PFSK-1 (cell line): ENCODE data around the gene PHF1.
A peak's percentile ranks its signal among the peaks of the same experiment; 100 is the strongest.

Experiments used
- FOXP2 ChIP-seq: optimal IDR thresholded peaks from 2 replicates; pipeline ENCODE3; 2011; ENCODE audit warnings: borderline replicate concordance, control low read depth, inconsistent platforms; ENCODE audit not compliant: insufficient read depth; ENCODE audit errors: extremely low read length, extremely low read depth
- POLR2AphosphoS5 ChIP-seq: IDR thresholded peaks from 2 replicates; pipeline ENCODE4 v1.6.1; 2012; ENCODE audit warnings: low read depth, mild to moderate bottlenecking, control low read depth, low read length, moderate library complexity
- SIN3A ChIP-seq: IDR thresholded peaks from 2 replicates; pipeline ENCODE4 v1.6.1; 2012; ENCODE audit warnings: mild to moderate bottlenecking, low read length, moderate library complexity, borderline replicate concordance; ENCODE audit not compliant: insufficient read depth
- TAF1 ChIP-seq: IDR thresholded peaks from 2 replicates; pipeline ENCODE4 v1.6.1; 2012; ENCODE audit warnings: low read length, control low read depth, borderline replicate concordance; ENCODE audit not compliant: insufficient read depth
- TF ChIP-seq, protein P1 (sequence below), 2 experiments: IDR thresholded peaks; 2 replicates each; pipeline versions ENCODE4 v1.6.1 to v1.8.0; 2011 to 2012; ENCODE audit warnings: low read depth in 2 of 2, low read length in 2 of 2, control low read depth in 1 of 2, inconsistent platforms in 1 of 2, mild to moderate bottlenecking in 1 of 2, moderate library complexity in 1 of 2; ENCODE audit not compliant: insufficient read depth in 1 of 2

The PHF1 gene

DNA sequence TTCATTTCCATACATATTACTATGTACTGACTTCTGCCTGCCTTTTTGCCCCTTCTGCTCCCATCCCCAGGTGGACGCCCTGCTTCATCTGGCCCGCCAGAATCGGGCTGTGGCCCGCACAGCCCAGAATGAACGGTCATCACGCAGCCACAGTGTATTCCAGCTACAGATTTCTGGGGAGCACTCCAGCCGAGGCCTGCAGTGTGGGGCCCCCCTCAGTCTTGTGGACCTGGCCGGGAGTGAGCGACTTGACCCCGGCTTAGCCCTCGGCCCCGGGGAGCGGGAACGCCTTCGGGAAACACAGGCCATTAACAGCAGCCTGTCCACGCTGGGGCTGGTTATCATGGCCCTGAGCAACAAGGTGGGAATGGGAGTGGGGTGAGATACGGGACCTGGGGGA is 4.7 kb upstream of the PHF1 start:
- TF ChIP-seq FOXP2 (no peak), POLR2AphosphoS5 (no peak), TAF1 (no peak), SIN3A (no peak)
- TF ChIP-seq, protein P1, sequence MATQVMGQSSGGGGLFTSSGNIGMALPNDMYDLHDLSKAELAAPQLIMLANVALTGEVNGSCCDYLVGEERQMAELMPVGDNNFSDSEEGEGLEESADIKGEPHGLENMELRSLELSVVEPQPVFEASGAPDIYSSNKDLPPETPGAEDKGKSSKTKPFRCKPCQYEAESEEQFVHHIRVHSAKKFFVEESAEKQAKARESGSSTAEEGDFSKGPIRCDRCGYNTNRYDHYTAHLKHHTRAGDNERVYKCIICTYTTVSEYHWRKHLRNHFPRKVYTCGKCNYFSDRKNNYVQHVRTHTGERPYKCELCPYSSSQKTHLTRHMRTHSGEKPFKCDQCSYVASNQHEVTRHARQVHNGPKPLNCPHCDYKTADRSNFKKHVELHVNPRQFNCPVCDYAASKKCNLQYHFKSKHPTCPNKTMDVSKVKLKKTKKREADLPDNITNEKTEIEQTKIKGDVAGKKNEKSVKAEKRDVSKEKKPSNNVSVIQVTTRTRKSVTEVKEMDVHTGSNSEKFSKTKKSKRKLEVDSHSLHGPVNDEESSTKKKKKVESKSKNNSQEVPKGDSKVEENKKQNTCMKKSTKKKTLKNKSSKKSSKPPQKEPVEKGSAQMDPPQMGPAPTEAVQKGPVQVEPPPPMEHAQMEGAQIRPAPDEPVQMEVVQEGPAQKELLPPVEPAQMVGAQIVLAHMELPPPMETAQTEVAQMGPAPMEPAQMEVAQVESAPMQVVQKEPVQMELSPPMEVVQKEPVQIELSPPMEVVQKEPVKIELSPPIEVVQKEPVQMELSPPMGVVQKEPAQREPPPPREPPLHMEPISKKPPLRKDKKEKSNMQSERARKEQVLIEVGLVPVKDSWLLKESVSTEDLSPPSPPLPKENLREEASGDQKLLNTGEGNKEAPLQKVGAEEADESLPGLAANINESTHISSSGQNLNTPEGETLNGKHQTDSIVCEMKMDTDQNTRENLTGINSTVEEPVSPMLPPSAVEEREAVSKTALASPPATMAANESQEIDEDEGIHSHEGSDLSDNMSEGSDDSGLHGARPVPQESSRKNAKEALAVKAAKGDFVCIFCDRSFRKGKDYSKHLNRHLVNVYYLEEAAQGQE (IDR thresholded peaks at IDR 0.05; ENCODE audit: insufficient read depth in 1 of 2, low read depth in 2 of 2, low read length in 2 of 2) = no peak

GRCh38 chr6:33407132-33407718 is 3.6 kb upstream of the PHF1 start:
- no peak; the same call in 1 of the 2 replicates for TF ChIP-seq POLR2AphosphoS5

DNA sequence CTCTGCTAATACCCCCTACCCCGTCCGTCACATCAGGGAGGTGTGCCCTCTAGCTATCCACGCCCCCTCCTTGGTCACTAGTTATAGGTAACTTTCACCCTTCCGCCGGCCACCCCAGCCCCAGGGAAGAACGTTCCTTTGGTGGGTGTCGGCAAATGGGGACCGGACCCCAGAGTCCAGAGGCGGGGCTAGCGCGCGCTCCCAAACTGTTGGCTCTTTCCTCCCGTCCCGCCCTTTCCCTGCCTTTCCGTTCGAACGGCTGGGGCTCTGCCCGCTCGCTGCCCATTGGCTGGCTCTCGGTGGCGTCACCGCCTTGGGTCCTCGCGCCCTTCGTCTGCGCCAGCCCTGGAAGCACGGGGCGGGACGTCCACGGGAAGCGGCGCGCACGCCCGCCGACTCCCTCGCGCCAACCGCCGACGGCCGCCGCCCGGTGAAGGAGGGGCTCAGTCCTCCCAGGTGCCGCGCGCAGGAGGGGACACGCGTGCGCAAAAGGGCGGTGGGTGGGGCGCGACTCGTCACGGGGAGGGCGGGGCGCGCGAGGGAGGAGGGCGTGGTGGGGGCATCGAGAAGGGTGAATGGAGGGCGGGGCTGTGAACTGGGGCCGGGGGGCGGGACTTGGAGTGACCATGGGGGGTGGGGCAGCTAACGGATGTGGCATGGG is 634 bp upstream of the PHF1 start:
- TF ChIP-seq, protein P1 (IDR thresholded peaks at IDR 0.05; ENCODE audit: insufficient read depth in 1 of 2, low read depth in 2 of 2, low read length in 2 of 2) = no peak
- peak; percentile 78 for TF ChIP-seq POLR2AphosphoS5

DNA sequence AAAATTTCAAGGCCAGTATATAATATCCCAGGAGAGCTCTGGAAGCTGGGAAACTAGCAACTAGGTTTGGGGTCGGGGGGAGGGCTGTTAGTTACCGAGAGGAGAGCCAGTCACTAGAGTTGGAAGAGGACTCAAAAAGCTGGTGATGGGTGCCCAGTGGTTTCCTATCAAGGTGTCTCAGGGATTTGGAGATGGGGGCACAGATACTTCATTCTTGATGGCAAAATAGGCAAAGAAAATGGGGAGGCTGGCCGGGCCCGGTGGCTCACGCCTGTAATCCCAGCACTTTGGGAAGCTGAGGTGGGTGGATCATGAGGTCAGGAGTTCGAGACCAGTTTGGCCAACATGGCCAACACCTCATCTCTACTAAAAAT is 805 bp downstream of the PHF1 start:
- TF ChIP-seq POLR2AphosphoS5 (no peak), FOXP2 (no peak)

- TF ChIP-seq SIN3A (no peak), FOXP2 (no peak), TAF1 (no peak), POLR2AphosphoS5 (no peak)
- TF ChIP-seq, protein P1 (IDR thresholded peaks at IDR 0.05; ENCODE audit: insufficient read depth in 1 of 2, low read depth in 2 of 2, low read length in 2 of 2) = no peak
Observed at GRCh38 chr6:33412140-33413009, 1.6 kb downstream of the PHF1 start.

GRCh38 chr6:33413241-33414120 is 2.7 kb downstream of the PHF1 start:
- TF ChIP-seq FOXP2 (no peak), POLR2AphosphoS5 (peak; percentile 17)
